Stimulated activated naive B cell treated with anti-CD40 and anti-IgM and Interleukin-4, amounts not matched to agents 10 μg/mL and 1 μg/mL and 100 μg/mL, for 72 hours (primary cell): ENCODE measurements around the gene JPH3.
"Not testable (repeated sequence)": the region's sequence is repeated elsewhere in the genome, so short reads cannot be mapped to it uniquely, and the experiment has no call there.

Experiments used
- ATAC-seq, 2 donors: fragments of 150-1000 bp; cut with Tn5 transposase; replicated peaks; 2 replicates each; pipeline ENCODE4 v1.10.0; 2021; ENCODE audit warnings: moderate library complexity in 1 of 2
- DNase-seq: peaks from one replicate; pipeline ENCODE4 v3.0.0; 2021
- H3K27ac Mint-ChIP-seq: one replicate; pipeline ENCODE4 v1.8.0; 2022; ENCODE audit warnings: mild to moderate bottlenecking, mixed read lengths
- H3K27me3 Mint-ChIP-seq, 2 donors: one replicate each; pipeline ENCODE4 v1.8.0; 2022; ENCODE audit warnings: mixed read lengths in 2 of 2
- H3K36me3 Mint-ChIP-seq, 2 donors: one replicate each; pipeline ENCODE4 v1.8.0; 2022; ENCODE audit warnings: mixed read lengths in 2 of 2, mild to moderate bottlenecking in 1 of 2
- H3K4me1 Mint-ChIP-seq, 2 donors: one replicate each; pipeline ENCODE4 v1.8.0; 2022; ENCODE audit warnings: mixed read lengths in 2 of 2, mild to moderate bottlenecking in 1 of 2
- H3K4me3 Mint-ChIP-seq, 2 donors: one replicate each; pipeline ENCODE4 v1.8.0; 2022; ENCODE audit warnings: mild to moderate bottlenecking in 2 of 2, mixed read lengths in 2 of 2, moderate library complexity in 1 of 2
- H3K9me3 Mint-ChIP-seq, 2 donors: one replicate each; pipeline ENCODE4 v1.8.0; 2022; ENCODE audit warnings: mixed read lengths in 2 of 2, mild to moderate bottlenecking in 1 of 2

Gene JPH3

DNA sequence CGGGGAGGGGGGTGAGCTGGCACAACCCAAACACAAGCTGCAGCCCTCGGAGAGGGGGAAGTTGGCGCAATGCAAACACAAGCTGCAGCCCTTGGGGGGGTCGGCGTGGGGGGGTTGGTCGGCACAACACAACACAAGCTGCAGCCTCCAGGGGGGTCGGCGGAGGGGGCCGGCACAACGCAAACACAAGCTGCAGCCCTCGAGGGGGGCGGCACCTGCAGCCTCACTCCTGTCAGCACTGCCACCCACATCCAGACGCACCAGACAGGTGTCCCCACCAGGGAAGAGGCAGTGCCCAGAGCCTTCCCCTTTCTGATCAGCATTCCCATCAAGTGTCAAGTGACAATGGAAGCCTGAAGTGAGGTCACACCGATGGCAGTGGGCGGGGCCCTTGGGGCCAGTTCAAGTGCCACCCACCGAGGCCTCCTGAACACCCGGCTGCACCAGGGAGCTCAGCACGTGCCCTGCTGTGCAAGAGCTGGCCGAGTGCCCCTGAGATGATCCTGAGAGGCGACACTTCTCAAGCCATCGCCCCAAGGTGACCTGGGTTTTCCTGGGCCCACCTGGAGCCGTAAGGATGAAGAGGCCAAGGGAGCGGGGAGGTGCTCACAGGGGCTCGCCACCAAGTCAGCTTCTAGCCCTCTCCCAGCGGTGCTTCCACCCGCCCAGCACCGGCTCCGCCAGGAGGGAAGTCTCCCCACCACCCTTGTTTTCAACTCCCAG is 104.1 kb downstream of the JPH3 start:
- Mint-ChIP-seq H3K4me1 (peaks cover 21 to 34% of the 10 kb centered on the region in 2 donors), H3K27me3 (no peaks in the 10 kb centered on the region), H3K9me3 (no peaks in the 10 kb centered on the region)

DNA sequence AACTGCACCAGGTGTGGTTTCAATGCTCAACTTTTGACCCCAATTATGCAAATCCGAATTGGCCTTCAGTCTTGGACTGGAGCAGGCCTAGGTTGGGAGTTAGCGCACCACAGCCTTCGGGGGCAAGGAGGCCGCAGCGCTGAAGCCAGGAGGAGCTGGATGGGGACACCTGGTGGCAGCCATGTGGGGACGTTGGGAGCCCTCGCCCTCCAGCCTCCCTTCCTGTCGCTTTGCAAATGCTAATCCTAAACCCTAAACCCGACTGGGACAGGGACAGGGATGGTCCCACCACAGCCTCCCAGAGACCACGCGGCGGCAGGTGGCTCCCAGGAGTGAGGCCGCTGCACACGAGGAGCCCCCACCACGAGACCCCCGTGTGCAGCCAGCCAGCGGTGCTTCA is 104.8 kb downstream of the JPH3 start:
- Mint-ChIP-seq H3K27ac (no peak overlapping the region), H3K4me3 (no peak overlapping the region), H3K36me3 (peaks cover 44 to 71% of the 10 kb centered on the region in 2 donors), H3K4me1 (peaks cover 15 to 27% of the 10 kb centered on the region in 2 donors), H3K27me3 (no peaks in the 10 kb centered on the region), H3K9me3 (no peaks in the 10 kb centered on the region)
- ATAC-seq (no peak), DNase-seq (no peak)

More for the DNA sequence above, 104.1 kb downstream of the JPH3 start:
- H3K4me3 Mint-ChIP-seq = no peak overlapping the region
- DNase-seq (no peak), ATAC-seq (no peak)
- peak overlapping the region; percentile 56 for H3K27ac Mint-ChIP-seq
- peaks cover 45 to 72% of the 10 kb centered on the region in 2 donors for H3K36me3 Mint-ChIP-seq

- Mint-ChIP-seq H3K4me1 (peaks cover 10 to 19% of the 10 kb centered on the region in 2 donors), H3K9me3 (no peaks in the 10 kb centered on the region), H3K4me3 (no peak overlapping the region), H3K36me3 (peaks cover 44 to 71% of the 10 kb centered on the region in 2 donors), H3K27me3 (no peaks in the 10 kb centered on the region), H3K27ac (peak overlapping the region; percentile 26)
- no peak for ATAC-seq
- no peak for DNase-seq
Observed at GRCh38 chr16:87707714-87708580, 105.6 kb downstream of the JPH3 start.

DNA sequence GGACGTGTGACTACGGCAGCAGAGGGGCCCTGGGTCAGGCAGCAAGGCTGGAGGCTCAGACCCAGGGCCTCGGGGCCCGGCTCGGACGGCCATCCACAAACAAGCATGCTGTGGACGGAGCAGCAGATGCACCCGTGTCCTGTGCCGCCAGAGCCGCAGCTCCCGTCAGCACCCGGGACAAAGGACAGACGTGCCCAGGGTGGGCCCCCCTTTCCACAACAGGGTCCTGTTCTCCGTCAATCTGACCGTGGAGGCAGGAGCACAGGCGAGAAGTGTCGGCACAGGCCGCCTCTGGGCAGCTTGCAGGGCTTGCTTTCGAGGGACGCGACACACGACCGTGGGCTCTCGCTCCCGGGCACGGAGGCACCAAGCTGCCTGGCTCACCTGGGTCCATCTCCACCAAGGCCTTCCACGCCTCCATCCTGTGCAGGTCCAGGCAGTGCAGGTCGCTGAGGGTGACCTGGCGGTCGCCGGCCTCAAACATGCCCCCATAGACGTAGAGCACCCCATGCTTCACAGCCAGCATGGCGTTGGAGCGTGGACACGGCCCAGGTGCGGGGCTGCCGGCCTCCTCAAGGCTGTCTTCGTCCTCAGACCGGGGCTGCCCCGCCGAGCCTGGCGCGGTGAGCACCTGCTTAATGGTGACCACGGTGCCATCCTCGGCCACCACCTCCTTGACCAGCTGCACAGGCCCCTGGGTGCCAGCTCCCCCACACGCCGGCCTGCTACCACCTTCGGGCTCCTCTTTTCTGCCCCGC is 106.8 kb downstream of the JPH3 start:
- H3K9me3 Mint-ChIP-seq = no peaks in the 10 kb centered on the region
- DNase-seq (no peak), ATAC-seq (no peak)
- H3K36me3 Mint-ChIP-seq = peaks cover 43 to 68% of the 10 kb centered on the region in 2 donors
- H3K27me3 Mint-ChIP-seq = no peaks in the 10 kb centered on the region
- H3K4me1 Mint-ChIP-seq = peaks cover 3 to 8% of the 10 kb centered on the region in 2 donors
- H3K4me3 Mint-ChIP-seq = no peak overlapping the region
- H3K27ac Mint-ChIP-seq = peak overlapping the region; percentile 47

DNA sequence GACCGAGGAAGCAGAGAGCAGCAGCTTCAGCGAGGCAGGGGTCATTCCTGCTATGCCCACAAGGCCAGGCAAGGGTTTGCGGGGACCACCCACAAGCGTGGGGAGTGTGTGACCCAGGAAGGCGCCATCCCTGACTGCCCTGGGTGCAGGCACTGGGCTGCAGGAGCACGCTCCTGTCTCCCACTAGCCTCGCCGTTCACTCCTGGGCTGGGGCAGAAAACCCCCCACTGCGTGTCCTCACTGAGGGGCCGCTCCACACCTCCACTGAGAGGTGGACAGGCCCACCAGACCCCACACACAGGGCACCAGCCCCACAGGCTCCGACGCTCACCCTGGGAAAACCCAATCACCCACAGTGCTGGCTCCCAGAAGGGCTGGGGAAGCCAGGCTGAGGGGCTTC is 107.4 kb downstream of the JPH3 start:
- Mint-ChIP-seq H3K27ac (peak overlapping the region; percentile 62), H3K36me3 (peaks cover 45 to 70% of the 10 kb centered on the region in 2 donors)
- no peak for ATAC-seq

DNA sequence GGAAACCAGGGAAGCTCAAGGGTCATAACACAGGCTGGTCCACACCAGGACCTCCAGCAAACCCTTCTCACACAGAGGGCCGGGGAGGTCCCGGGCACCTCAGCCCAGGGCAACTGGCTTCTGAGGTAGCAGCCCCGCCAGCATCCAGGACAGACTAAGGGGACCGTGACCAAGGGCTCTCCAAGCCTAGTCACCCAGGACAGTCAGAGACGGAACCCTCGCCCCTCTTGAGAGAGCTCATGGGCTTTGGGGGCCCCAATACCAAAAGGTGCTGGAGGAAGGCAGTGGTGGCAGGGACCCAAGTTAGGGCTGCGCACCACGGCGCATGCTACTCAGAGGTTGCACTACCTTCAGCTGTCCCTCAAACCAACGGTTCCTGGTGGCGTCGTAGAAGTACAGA is 108.6 kb downstream of the JPH3 start:
- Mint-ChIP-seq H3K4me3 (no peak overlapping the region), H3K36me3 (peaks cover 51 to 80% of the 10 kb centered on the region in 2 donors), H3K27ac (peak overlapping the region; percentile 59), H3K4me1 (peaks cover 0 to 11% of the 10 kb centered on the region in 2 donors), H3K27me3 (no peaks in the 10 kb centered on the region), H3K9me3 (no peaks in the 10 kb centered on the region)
- no peak for ATAC-seq
- no peak for DNase-seq

More for the DNA sequence above, 107.4 kb downstream of the JPH3 start:
- H3K4me3 Mint-ChIP-seq = no peak overlapping the region
- H3K27me3 Mint-ChIP-seq = no peaks in the 10 kb centered on the region
- peaks cover 2 to 3% of the 10 kb centered on the region in 2 donors for H3K4me1 Mint-ChIP-seq
- no peaks in the 10 kb centered on the region for H3K9me3 Mint-ChIP-seq
- DNase-seq = no peak

- Mint-ChIP-seq H3K9me3 (no peaks in the 10 kb centered on the region), H3K36me3 (peaks cover 48 to 72% of the 10 kb centered on the region in 2 donors), H3K27ac (no peak overlapping the region), H3K27me3 (no peaks in the 10 kb centered on the region), H3K4me1 (peaks cover 0 to 11% of the 10 kb centered on the region in 2 donors), H3K4me3 (no peak overlapping the region)
- ATAC-seq = no peak
- no peak for DNase-seq
Observed at GRCh38 chr16:87712184-87712762, 110.0 kb downstream of the JPH3 start.

- Mint-ChIP-seq H3K4me1 (peaks cover 0 to 18% of the 10 kb centered on the region in 2 donors), H3K9me3 (no peaks in the 10 kb centered on the region), H3K27ac (no peak overlapping the region), H3K27me3 (no peaks in the 10 kb centered on the region), H3K4me3 (no peak overlapping the region), H3K36me3 (peaks cover 39 to 71% of the 10 kb centered on the region in 2 donors)
- ATAC-seq = peak; percentile 48 to 83
- no peak for DNase-seq
Observed at GRCh38 chr16:87713451-87714229, 111.3 kb downstream of the JPH3 start.

- H3K27me3 Mint-ChIP-seq = no peaks in the 10 kb centered on the region
- H3K27ac Mint-ChIP-seq = peak overlapping the region; percentile 65
- no peaks in the 10 kb centered on the region for H3K9me3 Mint-ChIP-seq
Observed at GRCh38 chr16:87715231-87715630, 112.9 kb downstream of the JPH3 start.

DNA sequence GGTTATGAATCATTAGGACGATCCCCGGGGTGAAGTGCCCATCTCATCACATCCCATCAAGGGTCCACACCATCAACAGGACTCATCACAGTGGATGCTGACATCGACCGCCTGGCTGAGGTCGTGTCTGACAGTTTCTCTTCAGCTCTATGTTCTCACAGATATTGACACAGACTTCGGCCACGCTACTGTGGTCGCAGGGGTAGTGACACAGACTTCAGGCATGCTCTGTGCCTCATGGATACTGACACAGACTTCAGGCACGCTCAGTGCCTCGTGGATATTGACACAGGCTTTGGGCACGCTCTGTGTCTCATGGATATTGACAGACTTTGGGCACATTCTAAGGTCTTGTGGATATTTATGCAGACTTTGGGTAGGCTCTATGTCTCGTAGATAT is 113.3 kb downstream of the JPH3 start:
- Mint-ChIP-seq H3K27ac (peak overlapping the region; percentile 65), H3K4me1 (peaks cover 0 to 18% of the 10 kb centered on the region in 2 donors), H3K27me3 (no peaks in the 10 kb centered on the region), H3K9me3 (no peaks in the 10 kb centered on the region), H3K4me3 (no peak overlapping the region), H3K36me3 (peaks cover 40 to 69% of the 10 kb centered on the region in 2 donors)
- no peak for ATAC-seq
- DNase-seq = no peak

More at GRCh38 chr16:87715231-87715630, 112.9 kb downstream of the JPH3 start:
- Mint-ChIP-seq H3K36me3 (peaks cover 39 to 69% of the 10 kb centered on the region in 2 donors), H3K4me1 (peaks cover 0 to 18% of the 10 kb centered on the region in 2 donors), H3K4me3 (no peak overlapping the region)
- ATAC-seq = no peak
- no peak for DNase-seq

GRCh38 chr16:87718831-87719230 is 116.5 kb downstream of the JPH3 start:
- peaks cover 17 to 30% of the 10 kb centered on the region in 2 donors for H3K4me1 Mint-ChIP-seq
- H3K9me3 Mint-ChIP-seq, ATAC-seq, DNase-seq, H3K4me3 Mint-ChIP-seq, H3K27ac Mint-ChIP-seq, H3K27me3 Mint-ChIP-seq: not testable (repeated sequence)
- peaks cover 51 to 69% of the 10 kb centered on the region in 2 donors for H3K36me3 Mint-ChIP-seq

GRCh38 chr16:87720446-87720845 is 118.1 kb downstream of the JPH3 start:
- H3K9me3 Mint-ChIP-seq = no peaks in the 10 kb centered on the region
- H3K27ac Mint-ChIP-seq = no peak overlapping the region
- peaks cover 31 to 32% of the 10 kb centered on the region in 2 donors for H3K4me1 Mint-ChIP-seq
- DNase-seq (no peak), ATAC-seq (no peak)
- H3K36me3 Mint-ChIP-seq = peaks cover 53 to 70% of the 10 kb centered on the region in 2 donors
- H3K27me3 Mint-ChIP-seq = no peaks in the 10 kb centered on the region
- no peak overlapping the region for H3K4me3 Mint-ChIP-seq
